Muscle layer of duodenum (tissue), 2 donors: Measurements from ENCODE around the gene KCNJ5.

ENCODE experiments used
- H3K27ac ChIP-seq: one replicate; pipeline ENCODE4 v1.7.0; 2013; ENCODE audit warnings: mild to moderate bottlenecking, low read length
- H3K27me3 ChIP-seq: one replicate; pipeline ENCODE4 v1.7.0; 2013; ENCODE audit warnings: low read depth, mild to moderate bottlenecking, control low read depth, low read length
- H3K36me3 ChIP-seq, 2 donors: one replicate each; pipeline ENCODE4 v1.7.0; 2013; ENCODE audit warnings: low read length in 2 of 2, control low read depth in 1 of 2, mild to moderate bottlenecking in 1 of 2; ENCODE audit not compliant: insufficient read depth in 2 of 2, control insufficient read depth in 1 of 2
- H3K4me1 ChIP-seq, 2 donors: one replicate each; pipeline ENCODE4 v1.7.0; 2013; ENCODE audit warnings: low read length in 2 of 2, mild to moderate bottlenecking in 2 of 2, control low read depth in 1 of 2, moderate library complexity in 1 of 2; ENCODE audit not compliant: insufficient read depth in 2 of 2, control insufficient read depth in 1 of 2
- H3K4me3 ChIP-seq, 2 donors: one replicate each; pipeline ENCODE4 v1.7.0; 2013; ENCODE audit warnings: low read length in 2 of 2, low read depth in 1 of 2, mild to moderate bottlenecking in 1 of 2
- H3K9me3 ChIP-seq, 2 donors: one replicate each; pipeline ENCODE4 v1.7.0; 2013; ENCODE audit warnings: low read length in 2 of 2, control low read depth in 1 of 2, mild to moderate bottlenecking in 1 of 2; ENCODE audit not compliant: control insufficient read depth in 1 of 2
- donor health status: healthy.

Gene KCNJ5

DNA sequence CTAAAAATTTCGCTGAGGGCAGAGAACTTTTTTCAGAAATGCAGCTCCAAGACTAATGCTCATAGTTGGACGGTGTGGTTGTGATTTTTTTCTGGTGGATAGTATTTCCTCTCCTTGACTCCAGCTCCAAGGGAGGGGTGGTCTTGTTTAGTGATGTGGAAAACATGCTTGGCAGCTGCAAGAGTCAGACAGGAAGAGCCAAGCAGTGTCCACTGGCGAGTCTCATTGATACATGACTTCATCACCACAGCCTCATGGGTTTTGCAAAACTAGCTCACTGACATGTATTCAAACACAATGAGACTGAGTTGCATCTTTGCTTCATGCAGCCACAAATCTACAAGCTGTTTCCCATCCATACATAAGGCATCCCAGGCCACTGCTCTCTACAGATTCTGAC, 16.7 kb upstream of the KCNJ5 start:
- Histone ChIP-seq H3K27ac (no peak overlapping the region), H3K4me1 (no peaks in the 10 kb centered on the region), H3K36me3 (no peaks in the 10 kb centered on the region), H3K9me3 (no peaks in the 10 kb centered on the region), H3K4me3 (no peak overlapping the region), H3K27me3 (no peaks in the 10 kb centered on the region)

DNA sequence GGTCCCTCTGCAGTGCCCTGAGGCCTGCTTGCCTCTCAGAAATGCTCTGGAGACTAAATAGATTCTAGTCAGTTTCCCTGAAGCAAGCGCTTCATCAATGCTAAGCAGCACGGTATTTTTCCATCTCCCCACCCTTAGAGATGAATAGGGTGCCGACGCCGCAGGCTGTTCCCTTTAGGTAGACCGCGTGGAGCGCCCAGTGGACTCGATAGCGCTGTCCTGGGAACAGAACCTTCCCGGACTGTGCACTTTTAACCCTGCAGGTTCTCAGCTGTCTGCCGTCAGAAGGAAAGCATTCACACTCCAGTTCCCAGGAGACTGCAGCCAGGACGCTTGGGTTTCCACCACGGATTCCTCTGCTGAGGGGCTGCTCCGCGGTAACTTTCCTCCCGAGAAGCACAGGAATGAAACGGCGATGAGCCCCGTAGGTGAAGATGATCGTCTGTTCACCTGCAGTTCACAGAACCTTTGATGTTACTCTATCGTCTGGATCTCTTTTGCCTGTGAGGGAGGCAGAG, 15.0 kb upstream of the KCNJ5 start:
- Histone ChIP-seq H3K4me3 (no peak overlapping the region), H3K4me1 (no peaks in the 10 kb centered on the region), H3K36me3 (no peaks in the 10 kb centered on the region), H3K27me3 (no peaks in the 10 kb centered on the region), H3K27ac (no peak overlapping the region), H3K9me3 (no peaks in the 10 kb centered on the region)

DNA sequence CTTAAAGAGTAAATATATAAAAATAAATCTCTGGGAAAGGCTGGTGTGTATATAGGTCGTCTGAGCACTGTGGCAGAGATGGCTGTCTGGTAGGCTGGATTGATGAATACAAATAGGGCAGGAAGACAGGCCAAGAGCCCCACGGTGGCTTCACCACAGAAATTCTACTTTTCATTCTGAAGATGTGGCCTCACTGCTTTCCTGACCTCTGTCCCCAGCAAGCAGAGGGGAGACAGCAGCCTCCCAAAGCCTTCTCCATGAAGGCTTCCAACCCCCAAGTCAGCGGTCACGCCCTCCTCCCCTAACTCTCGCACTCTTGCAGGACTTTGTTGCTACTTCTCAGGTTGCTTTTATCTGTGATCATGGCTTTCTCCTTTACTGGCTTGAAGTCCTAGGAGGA, 13.4 kb upstream of the KCNJ5 start:
- no peaks in the 10 kb centered on the region for H3K36me3 ChIP-seq
- no peaks in the 10 kb centered on the region for H3K9me3 ChIP-seq
- H3K4me1 ChIP-seq = no peaks in the 10 kb centered on the region

DNA sequence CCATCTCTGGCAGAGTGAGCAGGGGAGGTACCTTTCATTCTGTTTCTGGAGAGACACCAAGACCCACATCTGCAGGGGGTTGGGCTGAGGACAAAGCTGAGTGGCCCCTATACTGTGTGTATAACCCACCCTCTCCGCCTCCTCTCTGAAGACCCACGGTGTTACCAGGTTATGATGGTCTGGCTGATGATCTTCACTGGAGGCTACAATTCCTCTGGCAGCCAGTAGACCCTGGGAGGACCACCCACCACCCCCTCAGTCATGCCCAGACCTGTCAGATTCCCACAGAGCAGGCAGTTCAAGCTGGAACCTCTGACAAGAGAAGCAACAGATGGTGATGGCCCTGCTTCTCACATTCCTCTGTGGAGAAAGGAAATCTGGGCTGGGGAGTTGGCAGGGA, 12.7 kb upstream of the KCNJ5 start:
- no peak overlapping the region for H3K27ac ChIP-seq
- H3K9me3 ChIP-seq = no peaks in the 10 kb centered on the region
- H3K4me1 ChIP-seq = no peaks in the 10 kb centered on the region
- H3K4me3 ChIP-seq = no peak overlapping the region
- H3K27me3 ChIP-seq = no peaks in the 10 kb centered on the region
- no peaks in the 10 kb centered on the region for H3K36me3 ChIP-seq

More for the DNA sequence above, 13.4 kb upstream of the KCNJ5 start:
- Histone ChIP-seq H3K27ac (no peak overlapping the region), H3K27me3 (no peaks in the 10 kb centered on the region), H3K4me3 (no peak overlapping the region)

DNA sequence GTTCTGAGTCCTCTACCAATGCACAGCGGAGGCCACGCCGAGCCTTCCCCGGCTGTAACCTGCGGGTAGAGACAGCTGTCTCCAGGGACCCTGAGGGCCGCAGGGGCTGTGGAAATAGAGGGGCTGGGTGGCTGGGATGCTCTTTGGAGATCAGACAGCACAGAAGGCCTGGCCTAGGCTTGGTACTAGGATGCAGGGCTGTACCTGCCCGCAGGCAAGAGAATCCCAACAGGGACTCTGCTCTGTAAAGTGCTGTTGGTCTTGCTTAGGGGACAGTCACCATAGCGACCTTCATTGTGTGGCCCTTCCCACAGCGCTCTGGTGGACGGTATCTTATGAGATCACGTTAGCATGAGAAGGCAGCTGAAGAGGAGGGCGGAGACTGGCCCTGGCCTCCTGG, 11.3 kb upstream of the KCNJ5 start:
- Histone ChIP-seq H3K36me3 (no peaks in the 10 kb centered on the region), H3K27ac (no peak overlapping the region), H3K4me3 (no peak overlapping the region), H3K27me3 (no peaks in the 10 kb centered on the region), H3K9me3 (no peaks in the 10 kb centered on the region), H3K4me1 (no peaks in the 10 kb centered on the region)

DNA sequence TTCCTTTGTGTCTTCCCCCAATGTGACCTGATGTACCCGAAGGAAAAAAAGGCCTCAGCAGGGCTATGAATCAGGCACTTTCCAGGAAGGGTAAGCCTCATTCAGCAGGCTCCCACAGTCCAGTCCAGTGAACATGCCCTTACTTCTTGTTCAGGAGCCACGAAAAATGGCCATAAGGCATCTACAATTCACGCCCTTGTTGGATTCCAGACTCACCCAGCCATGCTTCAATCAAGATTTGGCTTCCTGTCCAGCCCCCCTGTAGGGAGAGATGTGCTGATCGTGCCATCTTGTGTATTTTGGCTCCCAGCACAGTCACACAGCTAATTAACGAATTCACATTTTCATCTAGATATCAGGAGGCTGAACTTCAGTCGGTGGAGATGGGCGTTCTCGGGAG, 9.9 kb upstream of the KCNJ5 start:
- Histone ChIP-seq H3K36me3 (no peaks in the 10 kb centered on the region), H3K4me1 (no peaks in the 10 kb centered on the region), H3K27me3 (no peaks in the 10 kb centered on the region), H3K9me3 (no peaks in the 10 kb centered on the region), H3K4me3 (no peak overlapping the region), H3K27ac (no peak overlapping the region)

DNA sequence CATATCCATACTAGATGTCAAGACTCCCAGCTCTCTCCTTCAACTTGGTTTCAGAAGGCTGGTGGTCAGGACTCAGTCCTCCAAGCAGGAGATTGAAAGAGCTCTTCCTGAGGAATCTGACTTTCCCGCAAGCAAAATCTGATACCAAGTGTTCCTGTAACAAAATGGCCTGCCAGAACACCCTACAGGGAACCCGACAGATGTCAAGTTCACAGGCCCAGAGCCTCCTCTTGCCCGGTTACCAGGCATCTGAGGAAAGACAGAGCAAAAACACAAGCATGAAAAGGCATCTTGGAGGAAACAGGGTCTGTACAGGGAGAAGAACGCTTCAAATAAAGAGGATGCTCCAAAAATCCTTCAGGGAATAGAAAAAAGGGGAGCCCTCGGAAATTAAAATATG, 8.7 kb upstream of the KCNJ5 start:
- no peaks in the 10 kb centered on the region for H3K27me3 ChIP-seq
- H3K9me3 ChIP-seq = no peaks in the 10 kb centered on the region
- H3K4me1 ChIP-seq = no peaks in the 10 kb centered on the region
- no peak overlapping the region for H3K27ac ChIP-seq
- no peaks in the 10 kb centered on the region for H3K36me3 ChIP-seq
- no peak overlapping the region for H3K4me3 ChIP-seq

DNA sequence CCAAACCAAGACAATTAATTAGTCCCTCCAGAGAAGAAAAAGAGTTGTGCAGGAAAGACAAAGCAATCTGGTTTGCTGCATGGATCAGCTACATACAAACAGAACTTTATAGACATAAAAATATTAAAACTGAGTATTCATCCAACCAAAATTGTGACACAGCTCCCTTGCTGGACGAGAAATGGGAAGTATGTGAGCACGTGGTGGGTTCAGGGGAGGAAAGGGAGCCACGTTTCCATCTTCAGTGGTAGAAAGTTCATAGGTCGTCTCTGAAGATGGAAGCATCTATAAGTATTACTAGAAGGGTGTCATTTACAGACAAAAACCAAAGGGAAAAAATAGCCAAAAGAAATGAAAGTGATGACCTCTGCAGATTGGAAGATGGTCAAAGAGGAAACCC, 7.1 kb upstream of the KCNJ5 start:
- H3K27ac ChIP-seq = no peak overlapping the region
- no peaks in the 10 kb centered on the region for H3K9me3 ChIP-seq
- H3K4me3 ChIP-seq = no peak overlapping the region
- no peaks in the 10 kb centered on the region for H3K27me3 ChIP-seq
- no peaks in the 10 kb centered on the region for H3K4me1 ChIP-seq
- H3K36me3 ChIP-seq = no peaks in the 10 kb centered on the region

DNA sequence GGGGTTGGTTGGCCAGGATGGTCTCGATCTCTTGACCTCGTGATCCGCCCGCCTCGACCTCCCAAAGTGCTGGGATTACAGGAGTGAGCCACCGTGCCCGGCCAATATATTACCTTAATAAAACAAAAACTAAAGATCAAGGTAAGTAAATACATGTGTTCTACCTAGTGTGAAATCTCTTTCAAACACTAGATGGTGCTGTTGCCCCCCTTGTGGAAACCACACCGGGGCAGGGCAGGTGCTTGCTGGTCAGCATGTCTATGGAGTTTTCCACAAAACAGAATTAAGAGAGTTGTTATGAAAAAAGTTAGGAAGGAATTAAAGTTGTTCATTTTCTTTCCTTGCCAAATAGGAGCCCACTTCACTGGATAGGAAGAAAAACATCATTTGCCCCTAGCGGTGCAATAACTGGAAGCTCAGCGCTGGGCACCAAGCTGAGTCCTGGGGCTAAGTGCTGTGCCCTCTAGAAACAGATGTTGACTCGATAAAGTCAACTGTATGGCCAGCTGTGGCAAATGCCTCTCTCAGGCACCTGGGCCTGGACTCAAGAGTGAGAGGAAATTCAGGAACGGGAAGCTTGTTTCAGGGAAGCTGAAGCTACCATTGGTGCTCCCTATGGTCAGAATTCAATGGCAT, 6.3 kb upstream of the KCNJ5 start:
- H3K27me3 ChIP-seq = peaks cover under 1% of the 10 kb centered on the region

DNA sequence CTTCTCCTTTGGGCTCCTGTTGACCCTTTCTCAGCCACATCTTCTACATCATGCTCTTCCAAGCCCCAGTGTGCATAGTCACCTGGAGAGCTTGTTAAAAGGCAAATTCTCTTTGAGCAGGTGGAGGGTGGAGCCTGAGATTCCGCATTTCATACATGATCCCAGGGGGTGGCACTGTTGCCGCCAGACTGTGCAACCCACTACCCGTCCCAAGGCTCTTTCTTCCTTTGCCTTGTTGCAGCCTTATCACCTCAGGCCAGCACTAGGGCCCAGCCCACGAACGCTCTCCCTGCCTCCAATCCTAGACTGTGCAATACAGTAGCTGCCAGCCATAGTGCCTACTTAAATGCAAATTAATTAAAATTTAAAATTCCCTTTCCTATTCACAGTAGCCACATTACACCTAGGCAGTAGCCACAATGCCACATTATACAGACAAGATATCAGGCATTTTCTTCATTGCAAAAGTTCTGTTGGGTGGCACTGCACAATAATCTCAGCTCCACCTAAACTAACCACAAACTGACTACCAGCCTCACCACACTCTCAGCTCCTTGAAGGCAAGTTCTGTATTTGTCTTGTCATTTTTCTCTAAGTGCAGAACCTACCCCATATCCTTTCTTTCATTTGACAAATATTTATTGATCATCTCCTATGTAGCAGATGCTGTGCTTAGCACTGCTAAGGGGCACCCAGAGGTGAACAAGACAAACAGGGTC, 4.6 kb upstream of the KCNJ5 start:
- no peak overlapping the region for H3K4me3 ChIP-seq
- no peak overlapping the region for H3K27ac ChIP-seq
- no peaks in the 10 kb centered on the region for H3K36me3 ChIP-seq
- H3K9me3 ChIP-seq = no peaks in the 10 kb centered on the region
- peaks cover 0 to 5% of the 10 kb centered on the region in 2 donors for H3K4me1 ChIP-seq
- peaks cover 7% of the 10 kb centered on the region for H3K27me3 ChIP-seq

More for the DNA sequence above, 6.3 kb upstream of the KCNJ5 start:
- H3K27ac ChIP-seq = no peak overlapping the region
- H3K4me1 ChIP-seq = no peaks in the 10 kb centered on the region
- no peak overlapping the region for H3K4me3 ChIP-seq
- H3K36me3 ChIP-seq = no peaks in the 10 kb centered on the region
- no peaks in the 10 kb centered on the region for H3K9me3 ChIP-seq

DNA sequence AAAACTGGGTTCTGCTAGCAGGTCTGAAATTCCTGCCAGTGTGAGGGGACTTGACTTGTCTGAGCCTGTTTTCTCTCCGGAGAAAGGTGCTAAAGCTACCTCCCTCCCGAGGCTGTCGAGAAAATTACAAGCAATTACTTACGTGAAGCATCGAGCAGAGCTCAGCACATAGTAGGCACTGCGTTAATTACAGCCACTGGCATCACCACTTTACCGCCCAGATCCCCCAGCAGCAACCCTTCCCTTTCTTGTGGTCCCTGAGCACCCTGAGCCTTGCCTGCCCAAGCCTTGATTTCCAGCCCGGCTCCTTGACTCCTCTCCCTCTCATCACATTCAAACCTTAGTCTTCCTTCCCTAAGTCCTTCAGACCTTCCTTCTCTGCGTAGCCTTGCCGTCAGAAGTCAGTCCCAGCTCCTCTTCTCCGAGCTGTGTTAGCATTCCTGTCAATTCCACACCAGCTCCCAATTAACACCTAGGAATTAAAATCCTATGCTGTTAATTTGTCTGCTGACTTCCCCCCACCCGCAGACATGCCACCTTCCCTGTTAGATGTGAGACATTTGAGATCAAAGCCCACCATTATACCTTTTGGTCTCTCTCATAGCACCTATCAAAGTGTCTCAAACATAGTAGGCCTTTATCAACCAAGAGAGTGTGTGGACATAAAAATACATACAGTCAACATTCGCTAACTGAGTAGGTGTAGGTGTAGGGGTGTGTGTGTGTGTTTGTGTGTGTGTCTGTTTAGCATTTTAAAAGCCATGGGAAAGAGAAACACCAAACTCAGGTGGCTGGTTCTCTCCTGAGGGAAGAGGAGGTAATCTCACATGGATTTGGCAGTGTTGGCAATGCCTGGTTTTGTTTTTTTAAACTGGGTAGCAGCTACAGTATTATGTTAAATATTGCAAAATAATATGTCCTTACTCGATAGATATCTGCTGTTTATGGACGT, 2.8 kb upstream of the KCNJ5 start:
- Histone ChIP-seq H3K36me3 (no peaks in the 10 kb centered on the region), H3K4me3 (no peak overlapping the region), H3K4me1 (peaks cover 0 to 5% of the 10 kb centered on the region in 2 donors), H3K27ac (no peak overlapping the region), H3K27me3 (peaks cover 7% of the 10 kb centered on the region), H3K9me3 (no peaks in the 10 kb centered on the region)
